WTC11 (cell line): ENCODE data around the gene DTL.

ENCODE experiments used
- CREB1 ChIP-seq: sonication (generic); formaldehyde crosslinking; IDR thresholded peaks from 2 replicates; pipeline ENCODE4 v1.8.0; 2023; ENCODE audit warnings: mild to moderate bottlenecking, missing genetic modification reagents
- FOXK1 ChIP-seq: sonication (generic); formaldehyde crosslinking; IDR thresholded peaks from 2 replicates; pipeline ENCODE4 v1.8.0; 2022; ENCODE audit warnings: mild to moderate bottlenecking, moderate library complexity, missing genetic modification reagents
- MYBL2 ChIP-seq: sonication (generic); formaldehyde crosslinking; IDR thresholded peaks from 2 replicates; pipeline ENCODE4 v1.8.1; 2023; ENCODE audit warnings: mild to moderate bottlenecking, moderate library complexity, missing genetic modification reagents
- TF ChIP-seq, protein P1 (sequence below): fragments of 200-600 bp; IDR thresholded peaks from 2 replicates; pipeline ENCODE4 v1.8.0; 2022; ENCODE audit warnings: antibody characterized with exemption
- TF ChIP-seq, protein P2 (sequence below): sonication (generic); formaldehyde crosslinking; IDR thresholded peaks from 2 replicates; pipeline ENCODE4 v1.8.1; 2022; ENCODE audit warnings: low read depth, missing genetic modification reagents, borderline replicate concordance
- TF ChIP-seq, protein P3 (sequence below): sonication (generic); formaldehyde crosslinking; IDR thresholded peaks from 2 replicates; pipeline ENCODE4 v1.8.1; 2022; ENCODE audit warnings: mild to moderate bottlenecking, moderate library complexity, missing genetic modification reagents

DNA sequence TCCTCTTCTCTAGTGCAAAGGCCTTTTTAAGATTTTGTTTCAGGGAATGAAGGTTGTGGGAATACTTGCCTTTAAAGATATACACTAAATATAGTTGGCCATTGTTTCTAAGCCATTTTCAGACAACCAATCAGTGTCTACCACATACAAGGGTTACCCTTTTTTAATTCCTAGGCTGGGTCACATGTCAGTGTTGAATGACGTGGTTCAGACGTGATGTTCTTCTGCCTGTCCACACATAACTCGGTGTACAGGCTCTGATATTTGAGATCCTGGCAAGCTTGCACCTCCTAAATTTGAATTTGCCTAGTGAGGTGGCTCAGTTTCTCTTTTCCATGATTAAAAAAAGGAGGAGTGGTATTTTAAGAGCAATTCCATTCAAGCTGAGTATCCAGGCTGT is 38.8 kb downstream of the DTL start:
- TF ChIP-seq, protein P1, sequence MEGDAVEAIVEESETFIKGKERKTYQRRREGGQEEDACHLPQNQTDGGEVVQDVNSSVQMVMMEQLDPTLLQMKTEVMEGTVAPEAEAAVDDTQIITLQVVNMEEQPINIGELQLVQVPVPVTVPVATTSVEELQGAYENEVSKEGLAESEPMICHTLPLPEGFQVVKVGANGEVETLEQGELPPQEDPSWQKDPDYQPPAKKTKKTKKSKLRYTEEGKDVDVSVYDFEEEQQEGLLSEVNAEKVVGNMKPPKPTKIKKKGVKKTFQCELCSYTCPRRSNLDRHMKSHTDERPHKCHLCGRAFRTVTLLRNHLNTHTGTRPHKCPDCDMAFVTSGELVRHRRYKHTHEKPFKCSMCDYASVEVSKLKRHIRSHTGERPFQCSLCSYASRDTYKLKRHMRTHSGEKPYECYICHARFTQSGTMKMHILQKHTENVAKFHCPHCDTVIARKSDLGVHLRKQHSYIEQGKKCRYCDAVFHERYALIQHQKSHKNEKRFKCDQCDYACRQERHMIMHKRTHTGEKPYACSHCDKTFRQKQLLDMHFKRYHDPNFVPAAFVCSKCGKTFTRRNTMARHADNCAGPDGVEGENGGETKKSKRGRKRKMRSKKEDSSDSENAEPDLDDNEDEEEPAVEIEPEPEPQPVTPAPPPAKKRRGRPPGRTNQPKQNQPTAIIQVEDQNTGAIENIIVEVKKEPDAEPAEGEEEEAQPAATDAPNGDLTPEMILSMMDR, result no peak
- TF ChIP-seq CREB1 (CRISPR knock-in tag), result no peak
- no peak for TF ChIP-seq FOXK1 (CRISPR knock-in tag)
- TF ChIP-seq MYBL2 (CRISPR knock-in tag), result no peak
- TF ChIP-seq, protein P2, sequence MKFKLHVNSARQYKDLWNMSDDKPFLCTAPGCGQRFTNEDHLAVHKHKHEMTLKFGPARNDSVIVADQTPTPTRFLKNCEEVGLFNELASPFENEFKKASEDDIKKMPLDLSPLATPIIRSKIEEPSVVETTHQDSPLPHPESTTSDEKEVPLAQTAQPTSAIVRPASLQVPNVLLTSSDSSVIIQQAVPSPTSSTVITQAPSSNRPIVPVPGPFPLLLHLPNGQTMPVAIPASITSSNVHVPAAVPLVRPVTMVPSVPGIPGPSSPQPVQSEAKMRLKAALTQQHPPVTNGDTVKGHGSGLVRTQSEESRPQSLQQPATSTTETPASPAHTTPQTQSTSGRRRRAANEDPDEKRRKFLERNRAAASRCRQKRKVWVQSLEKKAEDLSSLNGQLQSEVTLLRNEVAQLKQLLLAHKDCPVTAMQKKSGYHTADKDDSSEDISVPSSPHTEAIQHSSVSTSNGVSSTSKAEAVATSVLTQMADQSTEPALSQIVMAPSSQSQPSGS (CRISPR knock-in tag), result no peak
- TF ChIP-seq, protein P3, sequence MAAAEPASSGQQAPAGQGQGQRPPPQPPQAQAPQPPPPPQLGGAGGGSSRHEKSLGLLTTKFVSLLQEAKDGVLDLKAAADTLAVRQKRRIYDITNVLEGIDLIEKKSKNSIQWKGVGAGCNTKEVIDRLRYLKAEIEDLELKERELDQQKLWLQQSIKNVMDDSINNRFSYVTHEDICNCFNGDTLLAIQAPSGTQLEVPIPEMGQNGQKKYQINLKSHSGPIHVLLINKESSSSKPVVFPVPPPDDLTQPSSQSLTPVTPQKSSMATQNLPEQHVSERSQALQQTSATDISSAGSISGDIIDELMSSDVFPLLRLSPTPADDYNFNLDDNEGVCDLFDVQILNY (CRISPR knock-in tag), result no peak
